Thyroid gland (tissue), 4 donors: ENCODE measurements around the gene NT5DC1. TPM values are rescaled to one million over a fixed set of nuclear protein-coding genes. Genes with fewer than 3 reads are reported as not detected.

Experiments
- DNase-seq, 2 donors: peaks; one replicate each; pipeline ENCODE4 v3.0.0-alpha.2; 2019
- H3K27ac ChIP-seq, 3 donors: fragments of 200-600 bp; sonication (generic); 1 replicate in 2 of 3; 2 replicates in 1 of 3; pipeline ENCODE4 v1.5.1; 2016 to 2019; ENCODE audit warnings: mild to moderate bottlenecking in 1 of 3, moderate library complexity in 1 of 3
- H3K27me3 ChIP-seq: fragments of 200-600 bp; sonication (generic); one replicate; pipeline ENCODE4 v1.5.1; 2019
- H3K36me3 ChIP-seq, 2 donors: fragments of 200-600 bp; sonication (generic); one replicate each; pipeline ENCODE4 v1.5.1; 2016 to 2019
- H3K4me1 ChIP-seq, 2 donors: fragments of 200-600 bp; sonication (generic); one replicate each; pipeline ENCODE4 v1.5.1; 2017 to 2019
- H3K4me3 ChIP-seq, 3 donors: fragments of 200-600 bp; sonication (generic); replicated peaks in 1 of 3; 1 replicate in 2 of 3; 2 replicates in 1 of 3; pipeline ENCODE4 v1.5.1; 2016; ENCODE audit warnings: mild to moderate bottlenecking in 1 of 3
- H3K9me3 ChIP-seq: fragments of 200-600 bp; sonication (generic); one replicate; pipeline ENCODE4 v1.5.1; 2017
- POLR2A ChIP-seq, 2 donors: fragments of 450-650 bp; IDR thresholded peaks; one replicate each; pipeline ENCODE4 v1.6.1; 2017; ENCODE audit warnings: antibody characterized with exemption in 2 of 2, mild to moderate bottlenecking in 2 of 2, moderate library complexity in 1 of 2
- WGBS, 2 donors: methylation state at CpG; one replicate each; pipeline ENCODE4 v1.1.5; 2017; 5-methylcytosine and 5-hydroxymethylcytosine counted together
- intact Hi-C: fragments of 100-400 bp; cut with DNase I; formaldehyde crosslinking; loops from one replicate; pipeline ENCODE4 v1.15.1; 2023
- total RNA-seq, 4 donors: library from RNA; depleted of rRNA; stranded (reverse); fragments of >200 nt; gene quantifications; one replicate each; pipeline ENCODE4 v1.2.3, GENCODE V29; 2016
- TF ChIP-seq, protein P1 (sequence below), 6 experiments: fragments of 200-600 bp in 3 of 6; fragments of 450-650 bp in 3 of 6; sonication (generic) in 3 of 6; IDR thresholded peaks; one replicate each; pipeline ENCODE4 v1.5.1; 2016 to 2019; ENCODE audit warnings: antibody characterized with exemption in 6 of 6, mild to moderate bottlenecking in 2 of 6, inconsistent platforms in 1 of 6, moderate library complexity in 1 of 6

The NT5DC1 gene
- total RNA-seq, 4 donors from 2014 or later: 17.5 to 35.7 (median 22.1) TPM

DNA sequence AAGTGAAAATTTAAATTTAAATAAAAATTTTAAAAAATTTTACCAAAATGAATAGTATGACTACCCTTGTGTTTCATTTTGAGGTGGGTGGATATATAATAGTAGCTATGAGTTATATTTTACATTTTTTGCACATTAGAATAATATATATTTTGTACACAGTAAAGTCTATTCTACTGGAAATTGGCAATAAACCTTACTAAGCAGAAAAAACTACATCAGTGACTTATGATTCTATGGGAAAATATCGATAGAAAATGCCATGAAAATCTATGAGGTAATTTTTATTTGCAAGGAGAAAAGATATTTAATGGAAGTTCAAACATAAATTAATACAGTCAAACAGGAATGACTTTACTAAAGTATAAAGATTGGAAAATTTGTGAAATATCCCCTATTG is 156.0 kb downstream of the NT5DC1 start:
- Histone ChIP-seq H3K36me3 (no peaks in the 10 kb centered on the region), H3K4me1 (peaks cover 25 to 26% of the 10 kb centered on the region in 2 donors), H3K27ac (no peak overlapping the region), H3K4me3 (no peak overlapping the region), H3K27me3 (no peaks in the 10 kb centered on the region), H3K9me3 (no peaks in the 10 kb centered on the region)
- no peak for TF ChIP-seq POLR2A (IDR thresholded peaks at IDR 0.05)
- TF ChIP-seq, protein P1, sequence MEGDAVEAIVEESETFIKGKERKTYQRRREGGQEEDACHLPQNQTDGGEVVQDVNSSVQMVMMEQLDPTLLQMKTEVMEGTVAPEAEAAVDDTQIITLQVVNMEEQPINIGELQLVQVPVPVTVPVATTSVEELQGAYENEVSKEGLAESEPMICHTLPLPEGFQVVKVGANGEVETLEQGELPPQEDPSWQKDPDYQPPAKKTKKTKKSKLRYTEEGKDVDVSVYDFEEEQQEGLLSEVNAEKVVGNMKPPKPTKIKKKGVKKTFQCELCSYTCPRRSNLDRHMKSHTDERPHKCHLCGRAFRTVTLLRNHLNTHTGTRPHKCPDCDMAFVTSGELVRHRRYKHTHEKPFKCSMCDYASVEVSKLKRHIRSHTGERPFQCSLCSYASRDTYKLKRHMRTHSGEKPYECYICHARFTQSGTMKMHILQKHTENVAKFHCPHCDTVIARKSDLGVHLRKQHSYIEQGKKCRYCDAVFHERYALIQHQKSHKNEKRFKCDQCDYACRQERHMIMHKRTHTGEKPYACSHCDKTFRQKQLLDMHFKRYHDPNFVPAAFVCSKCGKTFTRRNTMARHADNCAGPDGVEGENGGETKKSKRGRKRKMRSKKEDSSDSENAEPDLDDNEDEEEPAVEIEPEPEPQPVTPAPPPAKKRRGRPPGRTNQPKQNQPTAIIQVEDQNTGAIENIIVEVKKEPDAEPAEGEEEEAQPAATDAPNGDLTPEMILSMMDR (IDR thresholded peaks at IDR 0.05): no peak
- 92 to 97% methylated on average over 1 of the region's 1 CpG for WGBS, 2 donors
- intact Hi-C loops: no loop called here
- DNase-seq: no peak

DNA sequence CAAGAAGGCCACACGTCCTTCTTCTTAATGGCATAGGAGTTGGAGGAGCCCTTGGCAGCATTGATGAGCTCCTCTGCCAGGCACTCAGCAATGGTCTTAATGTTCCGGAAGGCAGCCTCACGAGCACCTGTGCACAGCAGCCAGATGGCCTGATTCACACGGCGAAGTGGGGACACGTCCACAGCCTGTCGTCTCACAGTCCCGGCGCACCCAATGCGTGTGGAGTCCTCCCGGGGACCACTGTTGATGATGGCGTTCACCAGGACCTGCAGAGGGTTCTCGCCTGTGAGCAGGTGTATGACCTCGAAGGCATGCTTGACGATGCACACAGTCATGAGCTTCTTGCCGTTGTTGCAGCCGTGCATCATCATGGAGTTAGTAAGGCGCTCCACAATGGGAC is 157.9 kb downstream of the NT5DC1 start:
- TF ChIP-seq, protein P1 (IDR thresholded peaks at IDR 0.05): no peak
- no peak for TF ChIP-seq POLR2A (IDR thresholded peaks at IDR 0.05)
- Histone ChIP-seq H3K4me3 (no peak overlapping the region), H3K36me3 (no peaks in the 10 kb centered on the region), H3K27ac (no peak overlapping the region), H3K9me3 (no peaks in the 10 kb centered on the region), H3K27me3 (no peaks in the 10 kb centered on the region), H3K4me1 (peaks cover 9 to 10% of the 10 kb centered on the region in 2 donors)
- WGBS, 2 donors: 95 to 98% methylated on average over 16 to 18 of the region's 18 CpGs
- intact Hi-C loops: no loop called here
- DNase-seq: no peak

DNA sequence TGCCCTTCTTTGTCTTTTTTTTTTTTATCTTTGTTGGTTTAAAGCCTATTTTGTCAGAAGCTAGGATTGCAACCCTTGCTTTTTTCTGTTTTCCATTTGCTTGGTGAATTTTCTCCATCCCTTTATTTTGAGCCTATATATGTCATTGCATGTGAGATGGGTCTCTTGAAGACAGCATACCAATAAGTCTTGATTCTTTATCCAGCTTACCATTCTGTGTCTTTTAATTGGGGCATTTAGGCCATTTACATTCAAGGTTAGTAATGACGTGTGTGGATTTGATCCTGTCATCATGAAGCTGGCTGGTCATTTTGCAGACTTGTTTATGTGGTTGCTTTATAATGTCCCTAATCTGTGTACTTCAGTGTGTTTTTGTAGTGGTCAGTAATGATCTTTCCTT is 162.7 kb downstream of the NT5DC1 start:
- H3K9me3 ChIP-seq: no peaks in the 10 kb centered on the region
- H3K27ac ChIP-seq: no peak overlapping the region
- intact Hi-C loops: no loop called here
- no peaks in the 10 kb centered on the region for H3K36me3 ChIP-seq
- no peaks in the 10 kb centered on the region for H3K27me3 ChIP-seq
- no peak for TF ChIP-seq POLR2A (IDR thresholded peaks at IDR 0.05)
- TF ChIP-seq, protein P1 (IDR thresholded peaks at IDR 0.05): no peak
- H3K4me3 ChIP-seq: no peak overlapping the region
- 97 to 100% methylated on average over 1 of the region's 1 CpG for WGBS, 2 donors
- DNase-seq: no peak
- no peaks in the 10 kb centered on the region for H3K4me1 ChIP-seq

GRCh38 chr6:116265041-116265829 is 164.6 kb downstream of the NT5DC1 start:
- DNase-seq: no peak
- no peak overlapping the region for H3K27ac ChIP-seq

GRCh38 chr6:116266803-116267202 is 166.2 kb downstream of the NT5DC1 start:
- DNase-seq: no peak
- Histone ChIP-seq H3K4me1 (no peaks in the 10 kb centered on the region), H3K27me3 (no peaks in the 10 kb centered on the region), H3K27ac (no peak overlapping the region), H3K9me3 (no peaks in the 10 kb centered on the region), H3K4me3 (no peak overlapping the region), H3K36me3 (no peaks in the 10 kb centered on the region)
- TF ChIP-seq POLR2A (IDR thresholded peaks at IDR 0.05): no peak
- TF ChIP-seq, protein P1 (IDR thresholded peaks at IDR 0.05): no peak
- intact Hi-C loops: no loop called here

More at GRCh38 chr6:116265041-116265829, 164.6 kb downstream of the NT5DC1 start:
- Histone ChIP-seq H3K36me3 (no peaks in the 10 kb centered on the region), H3K27me3 (no peaks in the 10 kb centered on the region), H3K4me3 (no peak overlapping the region), H3K4me1 (no peaks in the 10 kb centered on the region), H3K9me3 (no peaks in the 10 kb centered on the region)
- 90 to 100% methylated on average over 2 to 4 of the region's 4 CpGs for WGBS, 2 donors
- no peak for TF ChIP-seq POLR2A (IDR thresholded peaks at IDR 0.05)
- TF ChIP-seq, protein P1 (IDR thresholded peaks at IDR 0.05): no peak
- intact Hi-C loops: no loop called here
